NCI-H345 treated with DMSO at 0.1 percent for 48 hours (cell line): Measurements from ENCODE around the gene MIPEP.
"Not testable (repeated sequence)": the region's sequence is repeated elsewhere in the genome, so short reads cannot be mapped to it uniquely, and the experiment has no call there.

ENCODE experiments used
- DNase-seq: peaks from one replicate; lab custom pipeline; 2025; ENCODE audit not compliant: unreplicated experiment; lab: John Stamatoyannopoulos, UW

The MIPEP gene

DNA sequence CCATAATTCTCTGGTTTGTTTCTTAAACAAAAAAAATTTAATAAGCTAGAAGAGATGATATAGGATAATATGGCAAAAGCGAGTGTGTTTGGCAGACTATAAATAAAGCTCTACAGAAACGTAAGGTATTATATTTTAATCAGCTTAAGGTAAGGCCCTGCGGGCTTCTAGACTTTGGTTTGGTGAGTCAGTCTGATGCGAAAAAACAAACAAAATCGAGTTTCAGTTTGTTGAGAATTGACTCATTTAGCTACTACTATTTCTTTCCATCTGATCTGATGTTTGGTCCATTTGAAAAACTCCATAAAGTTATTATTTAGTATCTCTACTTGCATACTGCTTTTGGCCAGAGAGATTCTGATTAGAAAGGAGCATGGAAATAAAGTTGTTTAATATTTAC, 138.0 kb downstream of the MIPEP start:
- DNase-seq = no peak

DNA sequence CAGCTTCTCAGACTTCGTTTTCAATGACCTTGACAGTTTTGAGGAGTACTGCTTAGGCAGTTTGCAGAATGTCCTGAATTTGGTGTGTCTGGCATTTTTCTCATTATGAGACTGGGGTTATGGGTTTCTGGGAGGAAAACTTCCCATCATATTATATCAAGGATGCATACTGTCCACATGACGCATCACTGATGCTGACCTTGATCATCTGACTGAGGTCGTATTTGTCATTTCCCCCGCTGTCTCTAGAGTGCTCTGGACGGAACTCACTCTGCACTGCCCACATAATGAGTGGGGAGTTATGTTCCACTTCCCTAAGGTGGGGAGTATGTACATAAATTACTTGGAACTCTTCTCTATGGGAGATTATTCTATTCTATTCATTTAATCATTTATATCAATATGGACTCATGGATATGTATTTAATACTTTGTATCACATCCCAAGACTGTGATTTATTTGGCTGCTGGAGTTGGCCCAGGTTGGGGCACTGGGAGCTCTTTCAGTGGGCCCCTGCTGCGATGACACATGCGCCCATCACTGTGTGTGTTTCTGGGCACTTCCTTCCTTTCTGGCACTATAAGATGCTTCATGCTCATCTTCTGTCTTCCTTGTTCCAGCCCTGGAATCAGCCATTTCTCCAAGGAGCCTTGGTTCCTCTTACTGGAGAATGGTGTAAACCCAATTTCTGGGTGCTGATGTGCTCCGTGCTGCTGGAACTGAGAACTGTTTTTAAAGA, 138.6 kb downstream of the MIPEP start:
- DNase-seq = no peak

DNA sequence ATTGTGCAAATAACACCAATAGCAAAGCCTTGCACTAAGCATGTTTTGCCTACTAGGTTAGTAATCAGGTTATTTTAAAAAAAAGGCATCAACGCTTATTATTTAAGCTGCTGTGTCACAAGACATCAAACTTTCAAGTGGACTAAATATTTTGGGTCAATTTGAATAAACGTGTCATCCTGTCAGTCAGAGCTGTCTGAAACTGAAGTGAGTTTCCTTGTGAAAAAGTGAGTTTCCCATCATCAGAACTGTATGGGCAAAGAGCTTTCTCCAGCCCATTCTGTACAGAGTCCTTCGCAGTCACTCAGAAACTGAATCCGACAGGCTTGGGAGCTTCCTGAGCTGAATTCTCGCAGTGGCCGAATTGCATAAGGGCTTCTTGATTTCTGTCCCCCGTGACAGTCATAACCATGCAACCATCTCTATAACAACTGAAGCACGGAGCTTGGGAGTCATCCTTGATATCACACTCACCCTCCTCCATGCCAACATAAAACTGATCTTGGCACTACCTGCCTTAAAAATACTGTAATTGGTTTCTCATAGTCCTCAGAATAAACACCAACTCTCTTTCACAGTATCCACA, 139.8 kb downstream of the MIPEP start:
- DNase-seq = no peak

DNA sequence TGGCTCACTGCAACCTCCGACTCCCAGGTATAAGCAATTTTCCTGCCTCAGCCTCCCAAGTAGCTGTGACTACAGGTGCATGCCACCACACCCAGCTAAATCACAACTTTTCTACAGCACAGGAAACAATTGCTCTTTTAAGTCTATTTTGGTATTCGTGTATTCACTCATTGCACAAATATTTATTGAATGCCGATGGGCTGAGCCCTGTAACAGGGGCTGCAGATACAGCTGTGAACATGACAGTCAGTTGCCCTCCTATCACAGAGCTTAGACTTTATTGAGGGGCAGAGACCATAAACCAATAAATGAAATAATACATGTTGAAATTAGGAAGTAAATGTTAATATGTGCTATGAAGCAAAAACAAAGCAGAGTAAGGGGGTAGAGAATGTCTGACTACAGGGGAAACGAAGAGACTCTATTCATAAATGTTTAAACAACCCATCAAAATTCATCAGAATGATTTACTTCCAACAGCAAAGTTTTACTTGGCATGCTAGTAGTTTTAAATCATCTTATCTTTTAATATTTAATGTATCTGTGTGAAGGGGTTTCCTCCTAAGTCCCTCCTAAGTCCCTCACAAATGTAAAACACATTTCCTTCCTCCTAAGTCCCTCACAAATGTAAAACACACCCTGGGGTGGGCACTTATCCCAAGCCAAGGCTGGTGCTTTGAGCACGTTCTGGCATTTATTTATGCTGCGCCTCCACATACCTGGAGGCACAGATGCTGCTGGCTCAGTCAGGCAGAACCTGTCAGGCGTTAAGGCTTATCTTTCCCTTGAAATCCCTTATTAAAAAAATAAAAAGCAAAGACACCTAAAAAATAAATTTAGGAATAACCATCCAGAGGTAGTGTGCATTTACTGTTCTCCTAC, 140.8 kb downstream of the MIPEP start:
- DNase-seq = no peak

DNA sequence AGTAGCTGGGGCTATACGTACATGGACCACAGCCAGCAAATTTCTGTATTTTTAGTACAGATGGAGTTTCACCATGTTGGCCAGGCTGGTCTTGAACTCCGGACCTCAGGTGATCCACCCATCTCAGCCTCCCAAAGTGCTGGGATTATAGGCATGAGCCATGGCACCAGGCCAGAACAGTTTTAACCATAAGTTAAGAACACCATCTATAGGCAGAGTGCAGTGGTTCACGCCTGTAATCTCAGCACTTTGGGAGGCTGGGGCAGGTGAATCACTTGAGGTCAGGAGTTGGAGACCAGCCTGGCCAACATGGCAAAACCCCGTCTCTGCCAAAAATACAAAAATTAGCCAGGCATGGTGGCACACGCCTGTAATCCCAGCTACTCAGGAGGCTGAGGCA, 143.1 kb downstream of the MIPEP start:
- not testable (repeated sequence) for DNase-seq

DNA sequence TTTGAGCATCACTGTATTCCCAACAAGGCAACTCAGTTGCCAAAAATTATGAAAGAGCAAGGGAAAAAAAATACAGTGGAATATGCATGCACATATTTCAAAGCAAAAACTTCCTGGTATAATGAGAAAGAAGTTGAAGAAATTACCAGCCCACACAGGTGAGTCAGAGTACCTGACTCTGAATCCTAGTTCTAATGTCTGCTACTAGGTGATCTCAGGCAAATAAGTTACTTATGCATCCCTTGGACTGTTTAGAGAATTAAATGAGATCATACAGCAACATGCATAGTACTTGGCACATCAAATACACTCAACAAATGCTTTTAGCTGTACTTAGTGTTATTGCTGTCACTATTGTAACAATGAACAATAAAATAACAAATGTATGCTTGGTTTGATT, 144.9 kb downstream of the MIPEP start:
- DNase-seq = no peak

DNA sequence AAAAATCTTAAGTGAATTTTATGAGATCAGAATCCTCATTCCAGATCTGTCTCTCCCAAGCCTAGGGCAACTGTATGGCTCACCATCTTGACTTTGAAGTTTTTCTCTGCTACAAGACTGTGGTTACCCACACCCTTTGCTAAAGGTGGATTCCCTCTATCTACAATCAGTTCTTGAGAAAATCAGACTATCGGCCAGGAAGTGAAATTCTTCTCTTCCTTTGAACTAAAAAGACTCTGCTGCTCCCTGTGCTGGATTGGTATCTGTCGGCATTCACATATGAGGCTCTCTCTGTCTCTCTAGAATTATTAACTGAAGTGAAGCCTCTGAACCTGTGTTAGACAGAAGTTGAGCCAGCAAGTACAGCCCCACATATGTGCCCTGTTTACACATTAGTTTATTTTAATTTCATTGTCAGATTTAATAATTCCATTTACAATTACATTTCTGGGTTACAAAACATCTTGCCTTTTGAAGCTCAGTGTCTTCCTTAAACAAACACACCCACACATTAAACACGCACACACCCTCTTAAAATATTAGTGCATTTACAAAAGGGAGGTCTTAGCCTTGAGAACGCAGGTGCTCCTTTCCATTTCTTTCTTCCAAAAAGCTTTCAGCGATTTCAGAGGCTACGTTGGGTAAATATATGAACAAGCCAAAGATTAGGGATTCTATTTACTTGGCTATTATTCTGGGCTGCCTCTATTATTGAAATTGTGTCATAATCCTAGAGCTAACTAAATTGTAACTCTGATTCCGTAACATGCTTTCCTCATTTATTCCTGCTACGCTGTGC, 145.7 kb downstream of the MIPEP start:
- DNase-seq = no peak

DNA sequence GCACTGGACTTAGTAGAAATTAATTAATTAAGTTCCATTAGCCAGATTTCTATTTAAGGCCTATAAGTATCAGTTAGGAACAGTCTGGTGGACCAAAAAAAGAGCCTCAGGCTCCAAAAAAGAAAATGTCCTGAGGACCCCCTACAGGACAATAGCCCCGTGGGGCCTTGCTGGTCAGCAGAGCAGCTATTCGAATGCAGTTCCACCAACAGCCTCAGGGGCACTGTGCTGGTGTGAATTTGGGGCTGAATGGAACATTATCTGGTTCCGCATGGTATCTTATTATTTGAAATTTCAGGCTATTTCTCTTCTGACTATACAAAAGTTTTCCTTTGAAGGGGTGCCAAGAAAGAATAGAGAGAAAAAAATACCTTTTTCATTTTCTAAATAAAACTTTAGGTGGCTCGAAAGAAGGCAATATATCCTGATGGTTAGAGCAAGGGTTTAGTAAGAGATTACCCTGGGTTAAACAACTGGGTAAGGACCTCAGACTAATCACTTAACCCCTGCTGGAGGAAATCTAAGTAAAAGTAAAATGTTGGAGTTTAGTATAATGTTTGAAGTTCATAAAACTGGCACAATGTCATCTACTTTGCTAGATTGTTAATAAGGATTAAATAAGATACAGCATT, 147.2 kb downstream of the MIPEP start:
- DNase-seq = no peak

DNA sequence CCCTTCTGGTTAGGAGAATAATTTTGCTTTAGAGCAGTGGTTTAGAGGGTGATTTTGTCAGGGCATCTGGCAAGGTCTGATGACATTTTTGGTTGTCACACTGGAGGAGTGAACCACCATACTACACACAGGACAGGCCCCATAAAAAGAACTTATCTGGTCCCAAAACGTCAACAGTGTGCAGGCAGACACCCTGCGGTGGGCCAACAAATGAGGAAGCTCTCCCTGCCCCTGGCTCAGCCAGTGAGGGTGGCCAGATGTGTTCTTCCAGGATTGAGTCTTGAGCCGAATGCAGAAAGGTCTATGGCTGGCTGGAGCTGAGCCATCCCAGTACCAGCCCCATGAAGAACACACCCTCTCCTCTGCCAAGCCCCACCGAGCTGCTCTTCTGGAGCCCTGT, 149.2 kb downstream of the MIPEP start:
- no peak for DNase-seq

DNA sequence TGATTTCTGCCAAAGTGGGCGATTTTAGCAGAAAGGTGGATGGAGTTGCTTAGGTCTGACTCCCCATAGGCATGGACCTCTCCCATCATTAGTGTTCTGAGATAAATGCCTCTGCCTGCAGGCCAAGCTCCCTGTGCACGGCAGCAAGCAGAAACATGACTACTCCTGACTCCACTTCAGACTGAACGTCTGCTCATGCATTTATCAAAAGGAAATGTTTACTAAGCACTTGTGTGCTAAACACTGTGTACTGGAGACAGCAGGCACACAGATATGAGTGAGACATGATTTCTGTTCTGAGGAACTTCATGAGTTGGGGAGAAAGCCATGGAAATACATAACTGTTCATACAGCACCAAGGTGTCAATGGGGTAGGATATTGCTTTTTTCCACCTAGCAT, 149.6 kb downstream of the MIPEP start:
- peak; percentile 76 for DNase-seq

DNA sequence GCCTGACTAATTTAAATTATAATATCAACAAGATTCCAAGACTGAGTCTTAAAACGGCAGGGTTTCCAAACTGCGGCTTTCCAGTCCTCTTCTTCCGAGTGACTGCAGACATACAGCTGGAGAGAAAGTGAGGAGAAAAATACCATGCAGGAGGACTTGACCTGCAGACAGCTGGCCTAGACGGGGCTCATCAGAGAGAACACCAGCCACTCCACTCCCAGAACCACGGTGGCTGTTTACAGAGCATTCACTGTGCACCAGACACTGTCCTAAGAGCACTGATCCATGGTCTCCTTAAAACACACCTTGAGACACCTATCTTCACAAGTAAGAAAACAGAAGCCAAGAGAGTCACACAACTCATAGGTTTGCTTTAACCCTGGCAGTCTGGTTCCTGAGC, 152.7 kb downstream of the MIPEP start:
- DNase-seq = no peak

DNA sequence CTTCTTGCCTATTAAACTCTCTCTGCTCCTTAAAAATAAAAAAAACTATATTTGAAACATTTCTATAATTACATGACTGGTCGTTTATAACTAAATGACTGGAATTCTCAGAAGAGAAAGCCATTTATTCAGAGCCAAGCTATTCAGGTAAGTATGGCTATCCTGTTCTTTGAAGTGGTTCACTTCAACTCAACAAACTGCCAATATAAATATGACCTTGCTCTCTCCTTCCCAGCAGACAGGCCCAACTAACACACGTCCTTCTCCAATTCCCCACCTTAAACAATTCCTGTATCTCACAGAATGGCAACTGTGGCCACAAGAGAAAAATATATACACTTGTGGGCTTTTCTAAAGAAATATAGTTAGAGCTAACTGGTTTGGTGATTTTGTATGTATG, 153.9 kb downstream of the MIPEP start:
- no peak for DNase-seq

DNA sequence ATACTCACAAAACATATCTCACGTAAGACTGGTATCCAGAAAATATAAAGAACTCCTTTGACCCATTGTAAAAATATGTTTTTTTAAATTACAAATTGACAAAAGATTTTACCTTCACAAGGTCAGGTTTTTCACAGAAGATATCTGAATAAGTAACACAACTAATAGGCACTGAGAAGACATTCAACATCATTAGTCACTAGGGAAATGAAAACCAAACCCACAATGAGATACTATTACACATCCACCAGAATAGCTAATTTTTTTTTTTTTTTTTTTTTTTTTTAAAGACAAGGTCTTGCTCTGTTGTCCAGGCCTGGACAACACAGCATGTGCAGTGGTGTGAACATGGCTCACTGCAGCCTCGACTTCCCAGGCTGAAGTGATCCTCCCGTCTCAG, 157.5 kb downstream of the MIPEP start:
- no peak for DNase-seq

DNA sequence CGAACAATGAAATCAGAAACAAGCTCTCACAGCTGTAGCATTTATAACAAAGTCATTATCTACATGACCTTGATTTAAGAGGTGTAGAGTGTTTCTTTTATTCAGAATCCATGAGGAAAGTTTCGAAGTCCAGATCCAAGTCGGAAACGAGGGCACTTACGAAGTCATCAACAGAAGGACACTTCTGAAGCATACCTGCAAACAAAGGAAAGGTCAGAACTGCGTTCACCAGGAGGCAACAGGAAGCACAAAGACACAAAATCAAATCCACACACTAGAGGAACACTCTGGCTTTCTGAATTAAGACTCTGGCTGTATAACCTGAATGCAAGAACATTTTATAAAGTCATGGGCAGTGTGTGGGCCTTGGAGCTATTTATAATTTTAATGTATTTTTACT, 158.9 kb downstream of the MIPEP start:
- no peak for DNase-seq

DNA sequence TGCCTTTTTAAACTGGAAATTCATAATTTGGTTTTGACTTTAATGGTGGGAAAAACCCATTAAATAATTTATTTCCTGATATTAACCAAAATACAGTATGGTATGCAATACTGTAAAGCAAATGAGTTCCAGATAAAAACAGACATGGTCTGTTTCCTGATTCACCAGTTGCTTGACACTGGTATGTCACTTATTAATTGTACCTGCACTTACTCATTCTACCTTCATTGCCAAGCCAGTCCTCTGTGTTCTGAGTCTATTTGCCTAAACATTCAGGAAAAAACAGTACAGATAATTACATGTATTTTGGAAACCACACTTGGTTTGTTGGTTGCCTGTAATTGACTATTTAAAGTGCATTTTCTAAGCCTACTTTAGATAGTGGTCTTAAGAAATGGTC, 159.7 kb downstream of the MIPEP start:
- no peak for DNase-seq

DNA sequence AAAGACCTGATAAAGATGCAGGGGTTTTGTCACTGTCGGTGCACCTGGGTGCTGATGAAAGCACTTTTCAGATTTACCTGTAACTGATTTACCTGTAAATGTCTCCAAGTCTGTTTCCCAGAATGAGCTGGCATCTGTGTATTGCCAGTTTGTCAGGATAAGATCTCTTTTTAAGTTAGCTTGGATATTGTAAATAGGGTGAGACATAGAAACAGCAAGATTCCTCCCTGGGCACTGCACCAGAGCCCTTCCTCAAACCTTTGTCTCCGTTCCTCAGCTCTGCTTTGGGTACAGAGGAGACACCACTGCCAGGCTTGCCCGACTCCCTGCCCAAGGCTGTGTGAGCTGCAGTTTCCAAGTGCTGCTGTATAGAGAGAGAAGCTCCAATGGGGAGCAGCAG, 160.4 kb downstream of the MIPEP start:
- no peak for DNase-seq

DNA sequence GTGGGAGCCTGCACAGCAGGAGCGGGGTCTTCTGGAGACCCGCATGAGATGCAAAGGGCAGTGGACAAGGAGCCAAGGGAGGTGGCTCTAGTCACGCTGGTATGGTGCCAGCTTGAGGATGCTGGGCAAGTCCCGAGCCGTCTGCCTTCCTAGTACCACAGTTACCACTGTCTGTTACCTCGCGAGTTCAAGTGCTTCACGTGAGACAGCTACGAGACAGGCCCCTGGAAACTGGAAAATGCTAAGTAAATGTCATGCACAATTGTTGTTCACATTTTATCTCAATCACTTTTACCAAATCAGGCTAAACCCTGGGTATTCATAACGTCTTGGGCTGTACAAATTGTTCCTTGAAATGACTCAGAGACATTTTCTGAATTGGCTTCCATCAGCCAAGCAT, 163.3 kb downstream of the MIPEP start:
- no peak for DNase-seq

DNA sequence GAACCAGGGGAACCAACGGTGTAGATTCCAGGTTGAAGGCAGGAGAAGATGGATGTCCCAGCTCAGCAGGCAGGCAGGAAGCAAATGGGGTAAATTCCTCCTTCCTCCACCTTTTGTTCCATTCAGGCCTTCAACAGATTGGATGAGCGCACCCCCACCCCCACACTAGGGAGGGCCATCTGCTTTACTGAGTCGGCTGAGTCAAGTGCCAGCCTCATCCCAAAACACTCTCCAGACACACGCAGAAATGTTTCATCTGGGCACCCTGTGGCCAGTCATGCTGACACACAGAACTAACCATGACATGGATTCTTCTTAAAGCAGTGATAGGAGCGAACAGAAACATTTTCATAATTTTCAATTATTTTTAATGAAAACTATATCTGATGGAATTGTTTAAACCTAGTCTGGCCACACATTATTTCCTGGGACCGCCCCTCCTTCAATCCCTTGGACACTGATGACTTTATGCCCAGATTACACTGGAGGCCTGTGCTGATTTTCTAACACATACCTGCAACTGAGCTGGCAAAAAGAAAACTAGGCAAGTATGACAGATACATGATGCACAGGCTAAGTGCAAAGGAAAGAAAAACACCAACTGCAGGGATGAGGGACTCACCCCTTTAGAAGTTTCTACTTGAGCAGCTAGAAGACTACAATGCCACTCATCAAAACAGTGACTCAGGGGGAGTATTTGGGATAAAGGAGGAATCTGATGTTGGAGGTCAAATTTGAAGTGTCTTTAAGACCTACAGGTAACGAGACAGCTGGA, 164.8 kb downstream of the MIPEP start:
- no peak for DNase-seq

DNA sequence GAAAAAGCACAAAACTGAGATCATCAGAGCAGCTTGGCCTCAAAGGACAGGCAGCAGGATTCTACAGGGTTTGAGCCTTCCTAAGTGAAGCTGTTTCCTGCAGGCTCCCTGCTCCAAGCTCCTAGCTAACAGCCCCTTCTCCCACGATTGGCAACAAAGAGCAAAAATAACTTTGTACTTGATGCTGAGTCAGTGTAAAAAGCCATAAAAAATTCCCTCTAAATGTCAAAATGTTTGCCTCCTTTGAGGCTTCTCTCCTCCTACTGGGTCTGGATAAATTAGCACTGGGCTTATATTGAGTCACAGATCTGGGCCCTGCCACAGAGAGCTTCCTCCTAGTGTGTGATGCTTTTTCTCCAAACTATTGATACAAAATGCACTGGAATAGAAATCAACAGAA, 165.7 kb downstream of the MIPEP start:
- peak; percentile 77 for DNase-seq
